GM18508 (cell line): ENCODE data around the gene ZNF396.
A peak's percentile ranks its signal among the peaks of the same experiment; 100 is the strongest.

Experiments used
- ATAC-seq: cut with Tn5 transposase; IDR thresholded peaks from one replicate; pipeline ENCODE4 v1.9.1; 2021; ENCODE audit warnings: moderate number of reproducible peaks; ENCODE audit not compliant: insufficient read depth, unreplicated experiment

ZNF396 gene

DNA sequence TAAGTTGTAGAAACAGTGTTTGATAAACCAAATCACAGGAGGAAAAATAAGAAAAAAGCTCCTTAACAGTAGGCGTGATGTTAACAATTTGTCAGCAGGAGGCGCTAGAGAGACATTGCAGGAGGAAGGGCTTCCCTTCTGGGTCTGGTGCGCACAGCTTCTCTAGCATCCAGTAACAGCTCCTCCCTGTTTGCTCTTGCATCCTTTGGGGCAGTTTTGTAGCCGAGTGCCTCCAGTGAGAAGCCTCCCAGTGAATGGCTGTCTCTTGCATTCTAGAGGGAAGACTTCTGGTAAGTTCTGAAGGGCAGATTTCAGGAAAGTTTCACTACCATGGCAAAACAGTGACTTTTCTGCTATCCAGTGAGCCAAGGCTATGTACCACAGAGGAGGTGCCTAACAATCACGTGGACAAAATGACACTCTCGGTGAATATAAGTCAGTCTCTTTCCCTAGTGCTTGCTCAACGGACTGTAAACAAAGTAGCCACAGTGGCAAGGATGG, 9.5 kb upstream of the ZNF396 start:
- ATAC-seq, result no peak

DNA sequence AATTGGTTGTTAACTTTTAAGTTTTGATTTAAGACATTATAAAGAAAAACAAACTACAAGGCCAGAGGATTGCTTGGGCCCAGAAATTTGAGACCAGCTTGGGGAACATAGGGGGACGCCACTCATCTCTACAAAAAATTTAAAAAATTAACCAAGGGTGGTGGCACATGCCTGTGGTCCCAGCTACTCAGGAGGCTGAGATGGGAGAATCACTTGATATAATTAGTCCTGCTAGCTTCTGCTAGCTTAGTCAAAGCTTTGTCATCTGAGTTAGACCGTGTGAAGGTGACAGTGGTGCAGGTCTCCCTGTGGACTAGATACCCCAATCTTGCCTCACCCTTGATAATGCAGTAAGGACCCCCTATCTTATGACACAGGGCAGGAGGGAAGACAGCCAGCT, 6.0 kb upstream of the ZNF396 start:
- ATAC-seq, result no peak

DNA sequence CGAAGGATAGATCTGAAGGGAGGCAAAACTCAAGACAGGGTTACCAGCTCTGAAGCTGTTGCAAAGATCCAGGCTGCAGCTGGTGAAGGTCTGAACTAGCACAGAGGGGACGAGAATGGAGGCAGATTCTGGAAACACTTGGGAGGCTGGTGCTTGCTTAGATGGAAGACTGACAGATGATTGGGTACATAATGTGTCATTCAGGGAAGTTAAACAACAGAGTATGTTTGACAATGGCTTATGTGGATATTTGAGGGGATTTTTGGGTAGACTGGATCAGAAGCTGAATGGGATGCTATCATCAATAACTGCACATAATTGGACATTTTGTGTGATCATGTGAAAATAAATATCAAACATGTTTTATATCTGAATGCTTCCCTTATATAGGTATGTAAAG, 2.3 kb upstream of the ZNF396 start:
- no peak for ATAC-seq

DNA sequence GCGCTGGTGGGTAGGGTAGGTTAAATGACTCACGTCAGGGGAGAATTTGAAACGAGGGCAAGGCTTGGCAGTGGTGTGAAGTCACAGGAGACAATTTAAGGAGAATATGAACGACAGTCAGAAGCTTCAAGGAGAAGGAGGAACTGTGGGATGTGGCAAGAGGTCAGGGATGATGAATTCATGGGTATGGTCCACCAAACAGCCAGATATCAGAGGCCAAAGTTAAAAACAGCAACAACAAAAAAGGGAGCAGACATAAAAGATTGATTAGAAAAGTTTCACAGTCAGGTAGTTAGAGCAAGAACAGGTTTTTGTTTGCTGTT, 1.4 kb upstream of the ZNF396 start:
- no peak for ATAC-seq

DNA sequence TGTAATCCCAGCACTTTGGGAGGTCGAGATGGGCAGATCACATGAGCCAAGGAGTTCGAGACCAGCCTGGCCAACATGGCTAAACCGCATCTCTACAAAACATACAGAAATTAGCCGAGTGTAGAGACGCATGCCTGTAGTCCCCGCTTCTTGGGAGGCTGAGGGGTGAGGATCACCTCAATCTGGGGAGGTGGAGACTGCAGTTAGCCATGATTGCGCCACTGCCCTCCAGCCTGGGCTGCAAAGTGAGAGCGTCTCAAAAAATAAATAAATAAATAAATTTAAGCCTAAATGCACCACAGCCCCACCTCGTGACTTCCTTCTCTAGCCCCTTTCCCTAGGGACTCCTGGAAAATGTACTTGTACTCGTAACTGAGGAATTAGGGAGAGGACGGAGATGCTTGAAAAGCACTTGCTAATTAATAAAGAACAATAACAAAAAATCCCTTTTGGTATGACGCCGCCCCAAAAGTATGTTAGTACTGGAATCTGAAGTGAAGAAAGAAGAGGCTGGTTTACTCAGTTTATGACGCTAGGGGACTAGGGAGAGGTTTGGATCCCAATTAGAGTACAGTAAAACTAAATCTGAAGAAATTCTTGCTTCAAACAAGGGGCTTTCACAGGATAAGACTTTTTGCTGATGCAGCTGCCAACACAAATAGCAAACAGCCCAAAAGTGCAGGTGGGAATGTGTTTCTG, 887 bp upstream of the ZNF396 start:
- ATAC-seq, result no peak

DNA sequence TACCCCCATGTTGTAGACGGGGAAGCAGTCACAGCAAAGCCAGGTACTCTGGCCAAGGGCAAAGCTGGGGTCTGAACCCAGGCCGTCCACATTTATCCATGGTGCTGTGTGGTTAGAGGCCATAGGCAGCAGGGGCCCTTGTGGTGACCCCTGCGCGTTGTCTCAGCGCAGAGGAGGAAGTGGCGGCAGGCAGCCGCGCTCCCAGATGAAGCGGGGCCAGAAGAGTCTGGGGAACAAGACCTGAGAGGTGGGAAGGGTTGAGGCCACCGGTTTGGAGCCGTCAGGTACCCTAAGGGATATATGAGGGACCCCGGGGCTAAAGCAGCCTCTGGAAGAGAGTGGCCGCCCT, 770 bp downstream of the ZNF396 start:
- ATAC-seq, result no peak

DNA sequence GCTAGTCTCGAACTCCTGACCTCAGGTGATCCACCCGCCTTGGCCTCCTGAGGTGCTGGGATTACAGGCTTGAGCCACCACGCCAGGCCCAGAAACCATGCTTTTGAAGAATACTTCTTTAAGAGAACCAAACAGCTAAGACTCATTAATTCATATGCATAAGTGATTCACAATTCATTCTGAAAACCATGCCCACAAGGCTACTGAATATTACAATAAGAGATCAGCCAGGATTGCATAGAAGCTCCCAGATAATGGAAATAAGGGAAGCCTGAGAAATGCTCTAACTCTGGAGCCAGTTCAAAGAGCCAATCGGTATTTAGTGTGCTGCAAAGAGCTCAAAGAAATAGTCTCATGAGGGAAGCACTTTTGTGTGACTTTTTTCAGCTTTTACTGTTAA, 2.4 kb downstream of the ZNF396 start:
- no peak for ATAC-seq

DNA sequence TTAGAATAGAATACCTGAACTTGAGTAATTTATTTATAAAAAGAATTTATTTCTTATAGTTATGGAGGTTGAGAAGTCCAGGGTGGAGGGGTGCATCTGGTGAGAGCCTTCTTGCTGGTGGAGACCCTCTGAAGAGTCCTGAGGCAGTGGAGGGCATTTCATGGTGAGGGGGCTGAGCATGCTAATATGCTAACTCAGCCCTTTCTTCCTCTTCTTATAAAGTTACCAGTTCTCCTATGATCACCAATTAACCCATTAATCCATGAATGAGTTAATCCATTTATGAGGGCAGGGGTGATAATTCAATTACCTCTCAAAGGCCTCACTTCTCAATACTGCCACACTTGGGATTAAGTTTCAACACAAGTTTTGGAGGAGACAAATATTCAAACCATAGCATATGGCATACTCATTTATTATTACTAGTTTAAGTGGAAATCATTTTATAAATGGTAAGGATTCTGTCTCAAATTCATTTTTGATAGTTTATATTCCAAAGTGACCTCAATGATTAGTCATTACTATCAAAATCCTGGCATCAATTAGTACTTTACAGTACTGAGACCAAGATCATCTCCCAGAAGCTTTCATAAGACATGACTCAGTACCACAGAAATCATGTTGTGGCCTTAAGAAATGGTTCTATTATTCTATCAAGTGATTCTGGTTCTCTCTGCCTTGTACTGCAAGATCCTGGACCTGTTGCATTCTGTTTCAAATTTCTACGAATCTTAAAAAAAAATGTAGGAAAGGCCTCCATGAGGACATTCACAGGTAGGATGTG, 5.5 kb downstream of the ZNF396 start:
- ATAC-seq, result no peak

DNA sequence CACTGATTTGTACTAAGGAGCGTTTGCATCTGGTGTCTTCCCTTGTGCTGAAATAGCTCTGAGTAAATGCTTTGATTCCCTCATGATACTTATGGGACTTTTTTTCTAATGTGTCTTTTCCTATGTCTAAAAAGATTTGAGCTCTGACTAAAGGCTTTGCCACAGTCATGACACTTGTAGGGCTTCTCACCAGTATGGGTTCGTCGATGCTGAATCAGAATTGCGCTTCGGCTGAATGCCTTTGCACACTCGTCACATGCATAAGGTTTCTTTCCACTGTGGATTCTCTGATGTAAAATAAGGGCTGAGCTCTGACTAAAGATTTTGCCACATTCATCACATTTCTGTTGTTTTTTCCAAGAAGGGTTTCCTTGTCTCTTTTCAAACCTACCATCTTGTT, 8.0 kb downstream of the ZNF396 start:
- no peak for ATAC-seq

DNA sequence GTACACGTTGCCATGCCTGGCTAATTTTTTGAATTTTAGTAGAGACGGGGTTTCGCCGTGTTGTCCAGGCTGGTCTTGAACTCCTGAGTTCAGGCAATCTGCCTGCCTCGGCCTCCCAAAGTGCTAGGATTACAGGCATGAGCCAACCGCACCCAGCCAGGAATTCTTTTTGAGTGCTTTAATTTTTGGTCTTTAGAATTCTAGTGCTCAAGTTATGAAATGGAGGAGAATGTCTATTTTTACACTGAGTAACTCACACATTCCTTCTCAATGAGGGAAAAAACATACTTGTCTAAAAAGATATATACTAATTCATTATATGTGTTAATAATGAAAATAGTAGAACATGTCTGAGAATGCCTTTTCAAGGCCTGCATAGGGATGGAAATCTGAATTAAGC, 8.5 kb downstream of the ZNF396 start:
- ATAC-seq, result no peak

DNA sequence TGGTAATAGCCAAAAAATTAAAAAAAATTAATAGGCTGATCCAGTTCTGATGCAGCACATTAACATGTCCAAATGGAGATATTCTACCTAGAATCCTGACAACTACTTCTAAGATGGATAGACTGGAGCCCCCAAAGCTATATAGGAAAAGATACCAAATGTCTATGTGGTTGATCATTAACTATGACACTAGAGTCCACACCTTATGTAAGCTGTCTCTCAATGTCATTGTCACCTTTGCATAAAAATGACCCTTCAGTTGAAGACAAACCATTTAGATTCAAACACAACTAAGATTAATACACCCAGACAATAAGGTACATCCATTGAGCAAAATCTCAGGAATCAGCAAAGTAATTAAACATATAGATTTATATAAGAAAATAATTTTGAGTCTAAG, 14.6 kb downstream of the ZNF396 start:
- ATAC-seq, result no peak

DNA sequence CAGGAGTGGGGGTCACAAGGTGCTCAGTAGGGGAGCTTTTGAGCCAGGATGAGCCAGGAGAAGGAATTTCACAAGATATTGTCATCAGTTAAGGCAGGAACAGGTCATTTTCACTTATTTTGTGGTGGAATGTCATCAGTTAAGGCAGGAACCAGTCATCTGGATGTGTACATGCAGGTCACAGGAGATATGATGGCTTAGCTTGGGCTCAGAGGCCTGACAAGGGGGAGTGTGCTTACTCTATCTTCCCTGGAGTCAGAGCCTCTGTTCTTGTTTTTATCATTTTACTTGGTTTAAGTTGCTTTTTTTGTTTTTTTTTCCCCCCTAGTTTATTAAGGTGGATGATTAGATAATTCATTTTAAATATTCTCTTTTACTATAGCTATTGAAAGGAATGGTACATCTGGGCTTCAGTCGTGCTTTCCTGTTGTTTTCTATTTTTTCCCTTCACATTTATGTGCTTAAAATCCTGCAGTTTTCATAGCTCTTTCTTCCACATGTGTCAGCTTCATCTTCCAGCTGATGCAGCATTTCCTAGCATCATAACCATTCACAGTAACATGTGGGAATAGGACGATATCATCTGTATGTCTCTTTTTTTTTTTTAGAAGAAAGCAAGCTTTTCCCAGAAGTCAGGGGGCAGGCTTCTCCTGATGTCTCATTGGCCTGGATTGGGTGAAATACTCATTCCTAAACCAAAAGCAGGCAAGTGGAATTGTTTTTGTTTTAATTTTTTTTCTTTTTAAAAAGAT, 15.4 kb downstream of the ZNF396 start:
- no peak for ATAC-seq

DNA sequence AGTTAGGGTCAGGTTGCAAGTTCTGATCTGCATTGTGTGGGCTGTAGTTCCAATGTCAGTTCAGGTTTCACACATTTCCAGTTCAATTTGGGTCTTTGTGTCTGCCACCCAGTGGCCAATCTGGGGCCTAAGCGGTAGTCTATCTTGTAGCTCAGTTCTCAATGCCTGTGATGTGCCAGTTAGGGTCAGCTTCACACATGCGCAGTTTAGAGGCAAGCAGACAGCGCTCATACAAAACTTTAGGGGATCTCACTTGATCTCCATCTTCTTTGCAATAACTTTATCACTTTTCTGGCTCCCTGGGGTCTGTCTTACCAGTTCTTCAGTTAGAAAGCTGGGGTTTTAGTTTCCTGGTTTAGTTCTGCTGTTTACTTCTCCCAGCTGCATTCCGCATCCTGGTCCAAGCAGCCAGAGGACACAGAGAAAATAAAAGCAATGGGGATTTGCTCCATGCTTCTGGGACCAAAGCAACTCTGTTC, 22.0 kb downstream of the ZNF396 start:
- peak; percentile 100 for ATAC-seq

DNA sequence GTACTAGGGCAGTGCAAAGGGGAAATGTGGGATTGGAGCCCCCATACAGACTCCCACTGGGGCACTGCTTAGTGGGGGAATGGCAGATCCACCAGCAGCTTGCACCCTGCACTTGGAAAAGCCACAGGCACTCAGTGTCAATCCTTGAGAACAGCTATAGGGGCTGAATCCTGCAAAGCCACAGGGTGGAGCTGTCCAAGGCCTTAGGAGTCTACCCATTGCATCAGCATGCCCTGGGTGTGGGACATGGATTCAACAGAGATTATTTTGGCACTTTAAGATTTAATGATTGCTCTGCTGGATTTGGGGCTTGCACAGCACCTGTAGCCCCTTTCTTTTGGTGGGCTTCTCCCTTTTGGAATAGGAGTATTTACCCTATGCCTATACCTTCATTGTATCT, 24.4 kb downstream of the ZNF396 start:
- no peak for ATAC-seq

DNA sequence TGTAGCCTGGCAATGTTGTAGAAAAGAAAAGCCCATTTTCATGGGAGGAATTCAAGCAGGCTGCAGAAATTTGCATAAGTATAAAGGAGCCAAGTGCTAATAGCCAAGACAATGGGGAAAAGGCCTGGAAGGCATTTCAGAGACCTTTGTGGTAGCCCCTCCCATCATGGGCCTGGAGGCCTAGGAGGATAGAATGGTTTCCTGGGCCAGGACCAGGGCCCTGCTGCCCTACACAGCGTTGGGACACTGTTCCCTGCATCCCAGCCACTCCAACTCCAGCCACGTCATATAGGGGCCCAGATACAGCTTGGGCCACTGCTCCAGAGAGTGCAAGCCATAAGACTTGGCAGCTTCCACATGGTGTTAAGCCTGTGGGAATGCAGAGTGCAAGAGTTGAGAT, 24.9 kb downstream of the ZNF396 start:
- no peak for ATAC-seq

DNA sequence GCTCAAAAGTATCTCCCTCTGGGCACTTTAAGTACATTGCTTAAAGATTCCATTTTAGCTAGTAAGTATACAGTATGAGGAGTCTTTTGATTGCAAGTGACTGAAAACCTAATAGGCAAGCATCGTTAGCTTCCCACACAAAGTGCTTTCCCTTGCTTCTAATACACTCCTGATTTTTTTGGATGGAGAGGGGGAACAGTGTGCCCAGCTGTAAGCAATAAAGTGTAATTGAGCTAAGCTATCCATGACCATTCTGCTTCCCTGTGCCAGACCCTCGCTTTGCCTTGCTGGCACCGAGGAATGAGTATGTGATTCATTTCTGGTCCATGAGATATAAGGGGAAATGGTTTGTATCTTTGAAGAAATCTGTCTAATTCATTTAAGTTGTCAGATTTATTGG, 29.1 kb downstream of the ZNF396 start:
- ATAC-seq, result no peak

DNA sequence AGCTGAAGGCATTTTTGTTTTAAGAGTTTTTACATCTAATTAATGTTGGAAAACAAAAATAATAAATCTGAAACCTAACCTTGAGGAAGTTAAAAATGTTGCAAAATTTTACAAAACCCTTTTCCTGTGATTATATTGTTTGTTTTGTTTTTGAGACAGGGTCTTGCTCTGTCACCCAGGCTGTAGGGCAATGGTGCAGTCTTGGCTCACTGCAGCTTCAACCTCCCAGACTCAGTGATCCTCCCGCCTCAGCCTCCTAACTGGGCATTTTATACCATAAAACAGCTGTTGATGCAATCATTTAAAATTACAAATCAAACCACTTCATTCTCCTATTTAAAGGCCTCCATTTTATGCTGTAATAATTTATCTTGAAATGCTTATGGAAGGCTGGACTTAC, 31.2 kb downstream of the ZNF396 start:
- ATAC-seq, result no peak

DNA sequence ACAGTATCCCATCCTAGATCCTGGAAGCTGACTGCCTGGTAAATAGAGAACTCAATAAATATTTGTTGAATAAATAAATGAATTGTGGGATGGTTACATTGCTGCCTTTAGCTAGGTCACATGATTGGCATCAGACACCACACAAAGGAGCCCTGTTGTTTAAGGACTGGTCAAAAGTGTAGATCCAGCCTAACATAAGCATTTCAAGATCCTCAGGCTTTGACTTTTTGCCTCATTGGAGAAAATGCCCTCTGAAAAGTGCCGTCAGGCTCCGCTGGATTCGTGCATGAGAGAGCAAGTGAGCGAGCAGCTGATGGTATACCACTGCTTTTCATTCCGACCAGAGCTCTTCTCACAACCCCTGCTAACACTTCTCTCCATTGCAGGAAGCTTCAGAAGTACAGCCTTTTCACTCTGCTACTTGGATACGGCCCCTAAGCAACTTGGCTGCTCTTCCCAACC, 31.6 kb downstream of the ZNF396 start:
- ATAC-seq, result no peak

DNA sequence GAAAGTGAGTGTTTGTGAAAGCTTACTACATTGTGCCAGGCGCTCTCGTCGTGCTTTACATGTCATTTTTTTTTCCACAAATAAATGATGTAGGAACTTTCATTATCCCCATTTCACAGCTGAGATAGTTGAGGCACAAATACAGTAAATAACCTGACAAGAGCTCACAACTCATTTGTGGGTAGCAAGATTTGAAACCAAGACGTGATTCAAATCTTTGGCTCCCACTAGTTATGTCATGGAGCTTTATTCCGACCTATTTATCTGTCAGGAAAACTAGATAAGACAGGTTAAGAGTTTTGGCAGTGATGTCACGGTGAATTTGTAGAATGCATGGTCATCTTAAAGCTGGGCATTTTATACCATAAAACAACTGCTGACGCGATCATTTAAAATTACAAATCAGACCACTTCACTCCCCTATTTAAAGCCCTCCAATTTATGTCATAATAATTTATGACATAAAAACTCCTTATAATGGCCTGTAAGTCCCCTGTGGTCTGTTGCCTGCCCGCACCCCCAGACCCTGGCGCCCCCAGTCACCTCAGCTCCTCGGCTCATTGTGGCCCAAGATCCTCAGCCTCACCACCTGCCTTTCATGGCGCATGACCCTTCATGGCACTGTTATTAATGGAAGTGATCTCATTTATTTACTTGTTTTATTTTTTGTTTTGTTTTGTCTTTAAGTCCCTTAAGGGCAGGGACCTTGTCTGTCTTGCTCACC, 32.2 kb downstream of the ZNF396 start:
- peak; percentile 7 for ATAC-seq

DNA sequence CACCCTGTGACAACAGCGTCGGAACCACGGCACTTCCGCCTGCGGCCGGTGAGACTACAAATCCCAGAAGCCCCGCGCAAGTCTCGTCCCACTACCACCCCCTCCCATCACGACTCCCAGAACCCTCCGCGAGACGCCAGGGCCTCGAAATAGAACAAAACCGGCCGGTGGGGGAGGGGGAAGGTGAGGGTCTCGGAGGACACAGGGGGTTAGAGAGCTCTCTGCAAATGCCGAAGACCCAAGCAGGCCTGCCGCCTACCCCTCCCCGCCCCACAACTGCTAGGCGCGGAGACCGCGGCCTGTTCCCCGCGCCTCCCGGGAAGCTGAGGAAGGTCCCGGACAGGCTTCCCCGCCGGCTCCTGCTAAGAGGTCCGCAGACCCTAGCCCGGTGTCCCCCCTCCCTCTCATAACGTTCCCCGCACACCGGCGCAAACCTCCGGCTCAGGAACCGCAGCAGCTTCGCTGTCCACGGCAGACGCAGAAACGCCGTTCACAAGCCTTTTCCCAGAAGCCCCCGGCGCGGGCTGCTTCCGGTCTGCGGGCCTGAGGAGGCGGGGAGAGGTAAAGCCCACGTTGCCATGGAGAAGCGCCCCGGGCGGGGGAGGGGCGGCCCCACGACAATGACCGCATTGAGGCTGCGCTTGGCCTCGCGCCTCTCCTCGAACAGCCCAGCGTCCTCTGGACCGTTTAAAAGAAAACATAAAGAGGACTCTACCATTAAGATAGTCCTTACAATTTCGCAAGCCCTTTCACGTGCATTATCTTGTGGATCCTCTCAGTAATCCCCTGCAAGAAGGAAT, 33.0 kb downstream of the ZNF396 start, which contains the start of gene ZNF24:
Gene ZNF24 (minus strand): TSS at position 485 of the 800 bp plus-strand sequence. CDS start 3,770 bp downstream, outside the sequence.
- ATAC-seq, result peak; percentile 66
